HG02678 (cell line): ENCODE results near the gene KCNN3.

ENCODE experiments used
- ATAC-seq: cut with Tn5 transposase; IDR thresholded peaks from one replicate; pipeline ENCODE4 v1.9.1; 2021; ENCODE audit warnings: mild to moderate bottlenecking, moderate library complexity; ENCODE audit not compliant: unreplicated experiment

The KCNN3 gene

GRCh38 chr1:154774175-154774855, 95.8 kb downstream of the KCNN3 start:
- no peak for ATAC-seq

- ATAC-seq: no peak
Measured at GRCh38 chr1:154773551-154773950, 96.5 kb downstream of the KCNN3 start.

GRCh38 chr1:154772606-154773506, 97.2 kb downstream of the KCNN3 start:
- ATAC-seq: no peak

DNA sequence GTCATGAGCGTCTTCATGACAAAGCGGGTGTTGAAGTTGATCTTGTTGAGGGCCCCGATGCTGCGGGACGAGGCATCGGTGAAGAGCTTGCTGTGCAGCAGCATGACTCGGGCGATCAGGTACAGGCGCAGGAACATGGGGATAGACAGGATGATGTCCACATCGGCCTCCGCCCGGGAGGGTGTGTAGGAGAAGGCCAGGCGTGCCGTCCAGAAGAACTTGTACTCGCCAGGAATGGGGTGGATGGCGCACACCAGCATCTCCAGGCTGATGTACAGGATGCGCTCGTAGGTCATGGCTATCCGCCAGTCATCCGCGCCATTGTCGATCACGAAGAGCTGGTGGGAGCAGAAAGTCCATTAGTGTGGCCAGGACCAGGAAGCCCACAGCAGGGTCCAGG, 98.0 kb downstream of the KCNN3 start:
- no peak for ATAC-seq

DNA sequence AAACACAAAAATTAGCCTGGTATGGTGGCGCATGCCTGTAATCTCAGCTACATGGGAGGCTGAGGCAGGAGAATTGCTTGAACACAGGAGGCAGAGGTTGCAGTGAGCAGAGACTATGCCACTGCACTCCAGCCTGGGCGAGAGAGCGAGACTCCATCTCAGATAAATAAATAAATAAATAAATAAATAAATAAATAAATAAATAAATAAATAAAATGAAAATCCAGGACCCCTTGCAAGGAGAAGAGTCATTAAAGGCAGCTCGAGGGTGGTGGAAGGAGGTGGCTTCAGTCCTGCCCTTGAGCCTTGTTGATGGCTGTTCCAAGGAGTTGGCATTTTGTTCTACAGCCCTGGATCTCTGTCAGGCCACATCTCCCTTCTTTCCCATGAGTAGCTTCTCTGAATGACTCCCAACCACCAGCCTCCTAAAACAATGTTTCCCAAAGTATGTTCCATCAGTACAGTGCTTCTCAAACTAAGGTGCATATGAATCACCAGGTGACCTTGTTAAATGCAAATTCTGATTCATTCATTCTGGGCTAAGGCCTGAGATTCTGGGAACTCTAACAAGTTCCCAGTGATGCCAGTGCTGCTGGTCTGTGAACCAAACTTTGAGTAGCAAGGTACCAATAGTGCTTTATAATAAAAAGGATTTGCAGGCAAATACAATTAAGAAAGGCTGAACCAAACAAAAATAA, 99.0 kb downstream of the KCNN3 start:
- ATAC-seq: no peak

GRCh38 chr1:154769193-154769895, 100.7 kb downstream of the KCNN3 start:
- ATAC-seq: no peak

DNA sequence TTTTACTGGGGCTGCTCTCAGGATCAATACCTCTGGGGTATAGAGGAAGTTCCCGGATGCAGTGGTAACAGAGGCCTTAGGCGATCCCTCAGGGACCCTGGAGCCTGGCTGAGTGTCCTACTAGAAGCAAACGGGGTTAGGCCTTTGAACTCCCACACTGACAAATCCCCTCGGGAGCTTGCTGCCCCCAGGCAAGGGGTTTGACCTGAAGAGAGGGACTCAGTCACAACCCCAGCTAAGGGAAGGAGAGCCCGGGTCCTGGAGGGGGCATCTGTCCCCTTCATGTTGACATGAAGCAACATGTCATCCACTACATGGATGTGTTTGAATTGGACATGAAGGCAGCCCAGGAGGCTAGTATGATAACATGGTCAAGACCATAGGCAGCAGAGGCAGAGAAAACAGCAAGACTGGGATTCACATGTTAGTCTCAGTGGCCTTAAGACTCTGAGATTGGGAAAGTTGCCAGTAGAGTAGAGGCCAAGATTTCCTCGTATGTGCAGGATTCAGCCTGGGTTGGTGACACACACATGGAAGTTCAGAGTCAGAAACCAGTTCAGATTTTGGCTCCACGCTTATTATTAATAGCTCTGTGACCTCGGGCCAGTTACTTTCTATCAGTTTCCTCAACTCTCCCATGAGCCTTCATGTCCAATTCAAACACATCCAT, 101.5 kb downstream of the KCNN3 start:
- no peak for ATAC-seq

- no peak for ATAC-seq
Measured at GRCh38 chr1:154767315-154768240, 102.5 kb downstream of the KCNN3 start.

- no peak for ATAC-seq
Measured at GRCh38 chr1:154765970-154766369, 104.1 kb downstream of the KCNN3 start.

DNA sequence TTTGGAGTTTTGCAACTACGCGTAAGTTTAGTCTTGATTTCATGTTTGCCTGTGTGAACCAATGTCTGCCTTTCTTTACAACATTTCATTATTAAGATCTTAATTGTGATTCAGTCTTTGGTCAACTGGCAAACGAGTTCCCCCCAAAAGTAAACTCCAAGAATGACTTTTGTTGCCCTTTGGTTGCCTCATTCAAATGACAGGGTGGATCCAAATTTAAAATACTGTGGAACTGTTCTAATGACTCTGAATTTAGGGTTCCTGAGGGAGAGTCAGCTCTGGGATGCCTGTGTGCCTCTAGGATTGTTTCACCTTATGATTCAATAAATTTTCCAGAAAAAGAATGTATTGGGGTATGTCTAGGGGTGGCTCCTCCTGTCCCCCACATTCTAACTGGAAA, 105.3 kb downstream of the KCNN3 start:
- ATAC-seq: no peak

GRCh38 chr1:154764181-154764580, 105.9 kb downstream of the KCNN3 start:
- ATAC-seq: no peak

DNA sequence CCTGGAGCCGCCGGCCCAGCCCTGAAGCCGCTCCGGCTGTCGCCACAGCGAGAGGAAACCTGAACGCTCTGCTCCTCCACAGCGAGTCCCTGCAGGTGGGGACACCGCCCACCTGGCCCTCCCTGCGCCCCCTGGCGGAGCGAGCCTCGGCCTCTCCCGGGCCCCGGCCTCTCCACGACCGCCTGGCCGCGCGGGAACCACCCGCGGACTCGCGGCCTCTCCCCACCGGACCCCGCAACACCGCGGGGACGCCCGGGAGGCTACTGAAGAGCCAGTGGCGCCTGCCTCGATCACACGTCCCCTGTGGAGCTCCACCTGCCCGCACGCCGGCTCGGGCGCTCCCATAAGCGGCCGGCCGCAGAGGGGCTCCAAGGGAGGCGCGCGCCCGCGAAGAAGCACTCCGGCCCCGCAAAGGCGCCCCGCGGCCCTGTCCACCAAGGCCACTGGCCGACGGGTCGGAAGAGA, 109.6 kb downstream of the KCNN3 start:
- ATAC-seq: peak; percentile 60

- ATAC-seq: no peak
Measured at GRCh38 chr1:154759793-154760192, 110.3 kb downstream of the KCNN3 start.

DNA sequence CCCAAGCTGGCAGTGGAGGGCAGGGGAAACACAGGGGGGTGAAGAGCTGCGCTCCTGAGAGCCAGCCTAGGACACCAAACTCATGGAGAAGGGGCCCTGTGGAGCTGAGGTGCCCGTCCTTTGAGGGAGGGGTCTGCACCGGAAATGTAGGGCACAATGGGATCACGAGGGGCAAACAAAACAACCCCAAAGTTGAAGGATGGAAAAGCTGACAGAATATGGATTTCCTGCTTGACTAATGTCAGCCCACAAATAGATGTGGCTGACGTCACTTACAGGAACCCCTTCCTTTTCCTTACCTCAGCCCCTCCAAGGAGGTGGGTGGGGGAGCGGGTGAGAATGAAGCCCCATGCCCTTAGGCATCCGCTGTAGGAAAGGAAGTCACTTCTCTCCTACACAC, 110.9 kb downstream of the KCNN3 start:
- no peak for ATAC-seq

DNA sequence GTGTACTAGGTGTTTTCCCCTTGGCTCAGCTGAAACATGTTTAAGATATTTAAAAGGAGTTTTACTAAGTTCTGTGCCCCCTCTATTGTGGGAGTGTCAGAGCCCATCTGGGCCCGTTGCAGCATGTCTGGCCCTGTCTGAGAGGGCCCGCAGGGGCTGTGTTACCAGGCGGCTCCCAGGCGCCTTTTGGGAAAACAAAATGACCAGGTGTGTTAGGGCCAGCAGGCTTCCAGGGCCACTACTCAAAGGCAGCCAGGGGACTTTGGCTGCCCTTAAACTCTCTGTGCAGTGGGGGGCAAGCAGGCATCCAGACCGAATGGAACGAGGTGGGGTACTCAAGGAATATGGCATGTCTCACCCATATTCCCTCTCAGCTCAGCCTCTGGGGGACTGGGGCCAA, 111.7 kb downstream of the KCNN3 start:
- no peak for ATAC-seq

DNA sequence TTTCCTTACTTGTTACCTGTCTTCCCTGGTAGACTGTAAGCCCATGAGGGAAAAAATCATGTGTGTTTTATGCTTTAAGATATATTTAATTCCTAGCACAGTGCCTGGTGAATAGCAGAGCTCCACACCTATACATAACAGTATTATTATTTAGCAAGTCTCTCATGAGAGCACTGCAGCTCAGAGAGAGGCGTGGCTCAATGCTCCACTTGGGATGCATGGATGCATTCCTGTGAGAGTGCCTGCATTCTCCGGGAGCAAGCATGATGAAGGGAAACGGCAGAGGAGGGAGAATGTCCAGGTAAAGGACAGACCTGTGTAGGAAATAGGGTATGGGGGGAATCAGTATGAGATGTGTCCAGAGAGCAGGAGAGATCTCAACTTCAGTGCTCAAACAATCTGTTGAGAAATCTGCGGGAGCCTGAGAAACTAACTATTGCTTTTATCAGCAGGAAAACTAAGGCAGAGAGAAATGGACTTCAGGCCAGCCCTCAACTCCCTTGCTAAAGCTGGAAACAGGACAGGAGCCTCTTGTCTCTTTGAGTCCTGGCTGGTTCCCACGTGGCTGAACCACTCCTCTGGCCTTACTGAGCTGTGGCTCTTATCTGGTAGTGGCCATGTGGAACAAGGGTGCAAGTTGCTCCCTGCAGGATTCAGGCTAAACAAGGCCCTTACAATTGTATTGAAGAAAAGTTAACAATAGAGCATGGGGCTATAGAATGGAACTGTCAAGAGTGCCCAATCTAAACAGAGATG, 113.1 kb downstream of the KCNN3 start:
- ATAC-seq: no peak

- no peak for ATAC-seq
Measured at GRCh38 chr1:154755858-154756730, 114.0 kb downstream of the KCNN3 start.

GRCh38 chr1:154753426-154753825, 116.7 kb downstream of the KCNN3 start:
- ATAC-seq: no peak
